Endodermal cell (in vitro differentiated cells): ENCODE results near the gene VPS33A. TPM values are rescaled to one million over a fixed set of nuclear protein-coding genes. Genes with fewer than 3 reads are reported as not detected.

Experiments
- DNase-seq: peaks from one replicate; pipeline ENCODE4 v3.0.0-alpha.2; 2017
- H3K27ac ChIP-seq: 2 replicates; pipeline ENCODE4 v1.5.1; 2013; ENCODE audit warnings: mild to moderate bottlenecking, low read depth, low read length, moderate library complexity
- H3K27me3 ChIP-seq: 2 replicates; pipeline ENCODE4 v1.6.1; 2013; ENCODE audit warnings: mild to moderate bottlenecking, low read length, moderate library complexity; ENCODE audit not compliant: insufficient read depth, control insufficient read depth, poor library complexity, severe bottlenecking
- H3K36me3 ChIP-seq: 2 replicates; pipeline ENCODE4 v1.7.0; 2013; ENCODE audit warnings: mild to moderate bottlenecking, low read length, moderate library complexity; ENCODE audit not compliant: control insufficient read depth, insufficient read depth
- H3K4me1 ChIP-seq: one replicate; pipeline ENCODE4 v1.7.0; 2013; ENCODE audit warnings: low read length; ENCODE audit not compliant: control insufficient read depth, insufficient read depth
- H3K4me3 ChIP-seq: 2 replicates; pipeline ENCODE4 v1.5.1; 2013; ENCODE audit warnings: mild to moderate bottlenecking, low read length, moderate library complexity
- H3K9ac ChIP-seq: 2 replicates; pipeline ENCODE4 v1.6.1; 2013; ENCODE audit warnings: mild to moderate bottlenecking, low read length, moderate library complexity; ENCODE audit not compliant: poor library complexity, severe bottlenecking; ENCODE audit errors: extremely low read depth
- H3K9me3 ChIP-seq: 2 replicates; pipeline ENCODE4 v1.6.1; 2013; ENCODE audit warnings: mild to moderate bottlenecking, low read length, moderate library complexity; ENCODE audit not compliant: control insufficient read depth
- H3K27ac Mint-ChIP-seq: 2 replicates; pipeline ENCODE4 v1.8.0; 2020; ENCODE audit warnings: mixed read lengths
- H3K27me3 Mint-ChIP-seq: 2 replicates; pipeline ENCODE4 v1.8.0; 2021; ENCODE audit warnings: mild to moderate bottlenecking, mixed read lengths; ENCODE audit not compliant: insufficient read depth
- H3K36me3 Mint-ChIP-seq: 2 replicates; pipeline ENCODE4 v1.8.0; 2020; ENCODE audit warnings: low read depth, mixed read lengths
- H3K4me1 Mint-ChIP-seq: 2 replicates; pipeline ENCODE4 v1.8.0; 2020; ENCODE audit warnings: mixed read lengths
- H3K4me3 Mint-ChIP-seq: 2 replicates; pipeline ENCODE4 v1.8.0; 2020; ENCODE audit warnings: mild to moderate bottlenecking, moderate library complexity, mixed read lengths
- H3K9me3 Mint-ChIP-seq: 2 replicates; pipeline ENCODE4 v1.8.0; 2020; ENCODE audit warnings: mild to moderate bottlenecking, mixed read lengths
- CTCF ChIP-seq: fragments of 200-600 bp; sonication (generic); conservative IDR thresholded peaks from 2 replicates; pipeline ENCODE4 v1.5.0; 2021; ENCODE audit warnings: antibody characterized with exemption, mild to moderate bottlenecking
- WGBS, 2 experiments: methylation state at CpG; one replicate each; pipeline versions ENCODE4 v1.1.5 to v1.1.7; 2013; ENCODE audit warnings: missing lambda C conversion rate in 2 of 2, mixed read lengths in 1 of 2; ENCODE audit not compliant: insufficient coverage in 1 of 2, insufficient read length in 1 of 2; 5-methylcytosine and 5-hydroxymethylcytosine counted together
- total RNA-seq, 2 donors: library from RNA; stranded (reverse); fragmentation: NEBNext Ultra II Directional in 1 of 2; extraction: Animal tissue kit (Norgen Biotek cat#: 25700) in 1 of 2; gene quantifications; 2 replicates in 1 of 2; 3 replicates in 1 of 2; pipeline ENCODE4 v1.2.1, GENCODE V29; 2021

Gene VPS33A
- total RNA-seq, 2 donors from 2014 or later = 50.6 to 52.8 TPM

DNA sequence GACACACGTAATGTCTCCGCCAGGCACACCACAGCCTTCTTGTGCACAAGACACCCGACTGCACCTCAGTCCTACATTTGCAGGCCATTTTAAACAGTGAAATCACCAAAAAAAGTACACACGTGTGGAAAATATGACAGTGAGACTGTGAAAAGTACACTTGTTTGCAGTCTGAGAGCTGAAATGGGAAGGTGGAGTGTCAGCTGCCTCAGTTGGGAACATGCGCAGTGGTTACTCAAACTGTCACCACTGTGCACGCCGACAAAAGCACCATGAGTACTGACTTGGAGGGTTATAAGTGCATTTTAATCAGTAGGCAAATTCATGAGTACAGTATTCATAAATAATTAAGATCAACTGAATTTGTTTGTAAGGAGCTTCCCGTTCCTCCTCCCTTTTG lies 15.8 kb downstream of the VPS33A start:
- H3K27me3 ChIP-seq = no peaks in the 10 kb centered on the region
- Mint-ChIP-seq H3K27ac (no peak overlapping the region), H3K27me3 (no peaks in the 10 kb centered on the region), H3K4me1 (no peaks in the 10 kb centered on the region), H3K36me3 (peaks cover 35% of the 10 kb centered on the region), H3K9me3 (no peaks in the 10 kb centered on the region), H3K4me3 (no peak overlapping the region)
- H3K27ac ChIP-seq = no peak overlapping the region
- no peak overlapping the region for H3K9ac ChIP-seq
- no peaks in the 10 kb centered on the region for H3K4me1 ChIP-seq
- peaks cover 30% of the 10 kb centered on the region for H3K36me3 ChIP-seq
- DNase-seq = no peak
- no peak for TF ChIP-seq CTCF
- H3K4me3 ChIP-seq = no peak overlapping the region
- H3K9me3 ChIP-seq = no peaks in the 10 kb centered on the region
- WGBS, 2 experiments = 97 to 98% methylated on average over 8 of the region's 8 CpGs

GRCh38 chr12:122250047-122250446 lies 16.2 kb downstream of the VPS33A start:
- Histone ChIP-seq H3K9ac (no peak overlapping the region), H3K36me3 (peaks cover 30% of the 10 kb centered on the region), H3K9me3 (no peaks in the 10 kb centered on the region), H3K4me1 (no peaks in the 10 kb centered on the region), H3K4me3 (no peak overlapping the region), H3K27ac (no peak overlapping the region), H3K27me3 (no peaks in the 10 kb centered on the region)
- no peak overlapping the region for H3K4me3 Mint-ChIP-seq
- no peak for DNase-seq
- H3K9me3 Mint-ChIP-seq = no peaks in the 10 kb centered on the region
- 96% methylated on average over 6 of the region's 6 CpGs for WGBS, 2 experiments
- no peak for TF ChIP-seq CTCF
- no peak overlapping the region for H3K27ac Mint-ChIP-seq
- peaks cover 35% of the 10 kb centered on the region for H3K36me3 Mint-ChIP-seq
- H3K27me3 Mint-ChIP-seq = no peaks in the 10 kb centered on the region
- H3K4me1 Mint-ChIP-seq = no peaks in the 10 kb centered on the region

DNA sequence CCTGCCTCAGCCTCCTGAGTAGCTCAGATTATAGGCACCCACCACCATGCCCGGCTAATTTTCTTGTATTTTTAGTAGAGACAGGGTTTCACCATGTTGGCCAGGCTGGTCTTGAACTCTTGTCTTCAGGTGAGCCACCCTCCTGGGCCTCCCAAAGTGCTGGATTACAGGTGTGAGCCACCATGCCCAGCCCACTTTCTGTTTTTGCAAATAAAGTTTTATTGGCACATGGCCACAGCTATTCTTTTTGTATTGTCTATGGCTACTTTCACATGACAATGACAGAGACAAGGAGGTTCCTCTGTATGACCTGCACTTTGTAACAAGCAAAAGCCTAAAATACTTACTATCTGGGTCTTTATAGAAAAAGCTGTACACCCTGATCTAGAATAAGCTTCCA lies 20.7 kb downstream of the VPS33A start:
- Histone ChIP-seq H3K9ac (no peak overlapping the region), H3K27me3 (no peaks in the 10 kb centered on the region), H3K27ac (no peak overlapping the region), H3K36me3 (peaks cover 42% of the 10 kb centered on the region), H3K4me3 (no peak overlapping the region), H3K9me3 (no peaks in the 10 kb centered on the region), H3K4me1 (no peaks in the 10 kb centered on the region)
- no peak for TF ChIP-seq CTCF
- H3K36me3 Mint-ChIP-seq = peaks cover 47% of the 10 kb centered on the region
- WGBS, 2 experiments = 86 to 100% methylated on average over 1 of the region's 1 CpG
- H3K9me3 Mint-ChIP-seq = no peaks in the 10 kb centered on the region
- no peak overlapping the region for H3K27ac Mint-ChIP-seq
- H3K27me3 Mint-ChIP-seq = no peaks in the 10 kb centered on the region
- DNase-seq = no peak
- no peaks in the 10 kb centered on the region for H3K4me1 Mint-ChIP-seq
- no peak overlapping the region for H3K4me3 Mint-ChIP-seq
